Common myeloid progenitor, CD34-positive (primary cell): ENCODE measurements around the gene SLC2A13.

ENCODE experiments used
- CTCF ChIA-PET: fragments of 350-600 bp; sonication (Branson Sonifier 250); formaldehyde crosslinking; loops from one replicate; lab custom pipeline; 2021; ENCODE audit warnings: antibody characterized with exemption; lab: Charles Lee
- POLR2A ChIA-PET: fragments of 350-600 bp; sonication (Branson Sonifier 250); formaldehyde crosslinking; loops from one replicate; lab custom pipeline; 2021; ENCODE audit warnings: antibody characterized with exemption; lab: Charles Lee
- DNase-seq, 3 donors: peaks; one replicate each; pipeline versions ENCODE4 v3.0.0 to v3.0.0-alpha.2; 2013
- H3K27ac ChIP-seq, 2 experiments: 1 replicate in 1 of 2; 2 replicates in 1 of 2; pipeline ENCODE4 v1.7.0; 2013; ENCODE audit warnings: inconsistent platforms in 2 of 2, low read length in 2 of 2, mild to moderate bottlenecking in 2 of 2, low read depth in 1 of 2, moderate library complexity in 1 of 2; ENCODE audit not compliant: severe bottlenecking in 2 of 2, insufficient read depth in 1 of 2, poor library complexity in 1 of 2
- H3K27me3 ChIP-seq, 5 experiments: replicated peaks in 2 of 5; 1 replicate in 3 of 5; 2 replicates in 2 of 5; pipeline versions ENCODE4 v1.6.1 to v1.7.0; 2013; ENCODE audit warnings: low read length in 4 of 5, mild to moderate bottlenecking in 2 of 5, moderate library complexity in 2 of 5, inconsistent platforms in 1 of 5; ENCODE audit not compliant: insufficient read depth in 5 of 5, control insufficient read depth in 4 of 5
- H3K36me3 ChIP-seq, 4 experiments: 1 replicate in 2 of 4; 2 replicates in 2 of 4; pipeline versions ENCODE4 v1.6.1 to v1.7.0; 2013; ENCODE audit warnings: low read length in 3 of 4, control low read depth in 1 of 4, mild to moderate bottlenecking in 1 of 4; ENCODE audit not compliant: control insufficient read depth in 4 of 4, insufficient read depth in 4 of 4
- H3K4me1 ChIP-seq, 4 experiments: 1 replicate in 3 of 4; 2 replicates in 1 of 4; pipeline versions ENCODE4 v1.6.1 to v1.7.1; 2013; ENCODE audit warnings: low read length in 3 of 4, mild to moderate bottlenecking in 3 of 4, control low read depth in 1 of 4, inconsistent platforms in 1 of 4, moderate library complexity in 1 of 4; ENCODE audit not compliant: control insufficient read depth in 4 of 4, insufficient read depth in 4 of 4; ENCODE audit errors: control extremely low read depth in 1 of 4
- H3K4me3 ChIP-seq, 7 experiments: 1 replicate in 4 of 7; 2 replicates in 3 of 7; pipeline versions ENCODE4 v1.5.1 to v1.7.0; 2013; ENCODE audit warnings: mild to moderate bottlenecking in 7 of 7, low read length in 6 of 7, moderate library complexity in 6 of 7, inconsistent platforms in 2 of 7, low read depth in 2 of 7, control low read depth in 1 of 7; ENCODE audit not compliant: insufficient read depth in 4 of 7, control insufficient read depth in 1 of 7; ENCODE audit errors: extremely low read depth in 1 of 7
- H3K9me3 ChIP-seq, 5 experiments: 1 replicate in 4 of 5; 2 replicates in 1 of 5; pipeline versions ENCODE4 v1.6.1 to v1.7.1; 2013; ENCODE audit warnings: low read length in 4 of 5, mild to moderate bottlenecking in 2 of 5, inconsistent platforms in 1 of 5, low read depth in 1 of 5, moderate library complexity in 1 of 5; ENCODE audit not compliant: control insufficient read depth in 4 of 5, insufficient read depth in 2 of 5; ENCODE audit errors: control extremely low read depth in 1 of 5
- WGBS: methylation state at CpG from one replicate; pipeline ENCODE4 v1.1.5; 2013; ENCODE audit not compliant: insufficient coverage; 5-methylcytosine and 5-hydroxymethylcytosine counted together

Gene SLC2A13

GRCh38 chr12:40063414-40063813 lies 42.5 kb downstream of the SLC2A13 start:
- no peak for DNase-seq
- H3K9me3 ChIP-seq = no peaks in the 10 kb centered on the region
- H3K36me3 ChIP-seq = no peaks in the 10 kb centered on the region
- H3K27me3 ChIP-seq = no peaks in the 10 kb centered on the region
- ChIA-PET POLR2A (no interaction called here), CTCF (no interaction called here)
- H3K4me3 ChIP-seq = no peak overlapping the region
- no peaks in the 10 kb centered on the region for H3K4me1 ChIP-seq
- 100% methylated on average over 1 of the region's 5 CpGs for WGBS
- no peak overlapping the region for H3K27ac ChIP-seq

GRCh38 chr12:40058721-40059190 lies 47.1 kb downstream of the SLC2A13 start:
- H3K27me3 ChIP-seq = no peaks in the 10 kb centered on the region
- 80% methylated on average over 1 of the region's 3 CpGs for WGBS
- no peak overlapping the region for H3K27ac ChIP-seq
- no peaks in the 10 kb centered on the region for H3K36me3 ChIP-seq
- no peak overlapping the region for H3K4me3 ChIP-seq
- ChIA-PET CTCF (interaction anchor here (1.6 kb wide), 1 partner anchor 48 kb away, joined by 4 read pairs; no protein-coding TSS in a partner anchor), POLR2A (interaction anchor here (0.6 kb wide), 2 partner anchors 15 to 64 kb away, joined by 3 read pairs; no protein-coding TSS in a partner anchor)
- H3K9me3 ChIP-seq = no peaks in the 10 kb centered on the region
- no peaks in the 10 kb centered on the region for H3K4me1 ChIP-seq
- no peak for DNase-seq

- Histone ChIP-seq H3K9me3 (no peaks in the 10 kb centered on the region), H3K27me3 (no peaks in the 10 kb centered on the region), H3K27ac (no peak overlapping the region), H3K36me3 (no peaks in the 10 kb centered on the region), H3K4me3 (no peak overlapping the region), H3K4me1 (no peaks in the 10 kb centered on the region)
- ChIA-PET POLR2A (no interaction called here), CTCF (no interaction called here)
- no CpG with 5 or more reads among the region's 1 CpG for WGBS
- DNase-seq = no peak
Measured at GRCh38 chr12:40056373-40056772, 49.5 kb downstream of the SLC2A13 start.

- no peaks in the 10 kb centered on the region for H3K27me3 ChIP-seq
- H3K27ac ChIP-seq = no peak overlapping the region
- no peak for DNase-seq
- CTCF ChIA-PET = interaction anchor here (1.0 kb wide), 1 partner anchor 51 kb away, joined by 3 read pairs; no protein-coding TSS in a partner anchor
- POLR2A ChIA-PET = no interaction called here
- no peaks in the 10 kb centered on the region for H3K4me1 ChIP-seq
- H3K36me3 ChIP-seq = no peaks in the 10 kb centered on the region
- H3K9me3 ChIP-seq = no peaks in the 10 kb centered on the region
- H3K4me3 ChIP-seq = no peak overlapping the region
Measured at GRCh38 chr12:40055776-40056175, 50.1 kb downstream of the SLC2A13 start.

GRCh38 chr12:40055228-40055579 lies 50.7 kb downstream of the SLC2A13 start:
- H3K27ac ChIP-seq = no peak overlapping the region
- WGBS = no CpG with 5 or more reads among the region's 3 CpGs
- H3K9me3 ChIP-seq = no peaks in the 10 kb centered on the region
- H3K4me3 ChIP-seq = no peak overlapping the region
- no peaks in the 10 kb centered on the region for H3K4me1 ChIP-seq
- DNase-seq = no peak
- no peaks in the 10 kb centered on the region for H3K36me3 ChIP-seq
- POLR2A ChIA-PET = no interaction called here
- CTCF ChIA-PET = interaction anchor here (1.0 kb wide), 1 partner anchor 52 kb away, joined by 3 read pairs; no protein-coding TSS in a partner anchor
- H3K27me3 ChIP-seq = no peaks in the 10 kb centered on the region

GRCh38 chr12:40054555-40055227 lies 51.2 kb downstream of the SLC2A13 start:
- Histone ChIP-seq H3K9me3 (no peaks in the 10 kb centered on the region), H3K27me3 (no peaks in the 10 kb centered on the region), H3K4me1 (no peaks in the 10 kb centered on the region), H3K4me3 (no peak overlapping the region), H3K36me3 (no peaks in the 10 kb centered on the region), H3K27ac (no peak overlapping the region)
- ChIA-PET CTCF (interaction anchor here (1.0 kb wide), 1 partner anchor 53 kb away, joined by 3 read pairs; no protein-coding TSS in a partner anchor), POLR2A (no interaction called here)
- WGBS = no CpG with 5 or more reads among the region's 6 CpGs
- DNase-seq = peak in 1 of 3 donors; percentile 0

- no peaks in the 10 kb centered on the region for H3K36me3 ChIP-seq
- POLR2A ChIA-PET = no interaction called here
- no peaks in the 10 kb centered on the region for H3K9me3 ChIP-seq
- H3K27me3 ChIP-seq = no peaks in the 10 kb centered on the region
- no peak overlapping the region for H3K4me3 ChIP-seq
- CTCF ChIA-PET = no interaction called here
- WGBS = no CpG with 5 or more reads among the region's 1 CpG
- no peaks in the 10 kb centered on the region for H3K4me1 ChIP-seq
- DNase-seq = no peak
- no peak overlapping the region for H3K27ac ChIP-seq
Measured at GRCh38 chr12:40049268-40049667, 56.6 kb downstream of the SLC2A13 start.
